H7 (cell line): ENCODE data around the gene C9orf72. TPM values are rescaled to one million over a fixed set of nuclear protein-coding genes. Genes with fewer than 3 reads are reported as not detected.
"Not testable (repeated sequence)": the region's sequence is repeated elsewhere in the genome, so short reads cannot be mapped to it uniquely, and the experiment has no call there.

Experiments
- DNase-seq: peaks from one replicate; pipeline ENCODE4 v3.0.0; 2012
- H3K27me3 ChIP-seq: 2 replicates; pipeline ENCODE4 v1.6.0; 2011; ENCODE audit warnings: mild to moderate bottlenecking, low read length; ENCODE audit not compliant: control insufficient read depth, insufficient read depth
- H3K36me3 ChIP-seq: replicated peaks from 2 replicates; pipeline ENCODE4 v1.5.1; 2011; ENCODE audit warnings: low read length; ENCODE audit not compliant: control insufficient read depth, insufficient read depth
- H3K4me3 ChIP-seq: 2 replicates; pipeline ENCODE4 v1.5.1; 2011; ENCODE audit warnings: low read depth, mild to moderate bottlenecking, control low read depth, low read length, moderate library complexity; ENCODE audit not compliant: insufficient read depth
- total RNA-seq: library from RNA; depleted of rRNA; stranded (reverse); fragments of >200 nt; shearing (Covaris generic); gene quantifications from 2 replicates; pipeline ENCODE4 v1.2.3, GENCODE V29; 2014

Gene C9orf72
- total RNA-seq, 1 experiment from 2014 or later = 16.5 TPM

- Histone ChIP-seq H3K4me3 (no peak within 1 kb of the TSS), H3K36me3 (no peaks in the 10 kb centered on the region), H3K27me3 (no peaks in the 10 kb centered on the region; the same call in 1 of the 2 replicates)
- no peak for DNase-seq
These were observed 49.0 kb downstream of the C9orf72 start, which contains the start of gene IFNK for GRCh38 chr9:27524236-27524635. TSS of gene IFNK (plus strand) at chr9:27524290. CDS start at chr9:27524337, 47 bp downstream.

- no peaks in the 10 kb centered on the region; the same call in 1 of the 2 replicates for H3K27me3 ChIP-seq
- H3K36me3 ChIP-seq = no peaks in the 10 kb centered on the region
- no peak for DNase-seq
- no peak overlapping the region for H3K4me3 ChIP-seq
These were observed 50.1 kb downstream of the C9orf72 start for GRCh38 chr9:27523141-27523540.

- Histone ChIP-seq H3K4me3 (no peak overlapping the region), H3K27me3 (no peaks in the 10 kb centered on the region), H3K36me3 (no peaks in the 10 kb centered on the region)
- DNase-seq = no peak
These were observed 52.3 kb downstream of the C9orf72 start for GRCh38 chr9:27520986-27521385.

DNA sequence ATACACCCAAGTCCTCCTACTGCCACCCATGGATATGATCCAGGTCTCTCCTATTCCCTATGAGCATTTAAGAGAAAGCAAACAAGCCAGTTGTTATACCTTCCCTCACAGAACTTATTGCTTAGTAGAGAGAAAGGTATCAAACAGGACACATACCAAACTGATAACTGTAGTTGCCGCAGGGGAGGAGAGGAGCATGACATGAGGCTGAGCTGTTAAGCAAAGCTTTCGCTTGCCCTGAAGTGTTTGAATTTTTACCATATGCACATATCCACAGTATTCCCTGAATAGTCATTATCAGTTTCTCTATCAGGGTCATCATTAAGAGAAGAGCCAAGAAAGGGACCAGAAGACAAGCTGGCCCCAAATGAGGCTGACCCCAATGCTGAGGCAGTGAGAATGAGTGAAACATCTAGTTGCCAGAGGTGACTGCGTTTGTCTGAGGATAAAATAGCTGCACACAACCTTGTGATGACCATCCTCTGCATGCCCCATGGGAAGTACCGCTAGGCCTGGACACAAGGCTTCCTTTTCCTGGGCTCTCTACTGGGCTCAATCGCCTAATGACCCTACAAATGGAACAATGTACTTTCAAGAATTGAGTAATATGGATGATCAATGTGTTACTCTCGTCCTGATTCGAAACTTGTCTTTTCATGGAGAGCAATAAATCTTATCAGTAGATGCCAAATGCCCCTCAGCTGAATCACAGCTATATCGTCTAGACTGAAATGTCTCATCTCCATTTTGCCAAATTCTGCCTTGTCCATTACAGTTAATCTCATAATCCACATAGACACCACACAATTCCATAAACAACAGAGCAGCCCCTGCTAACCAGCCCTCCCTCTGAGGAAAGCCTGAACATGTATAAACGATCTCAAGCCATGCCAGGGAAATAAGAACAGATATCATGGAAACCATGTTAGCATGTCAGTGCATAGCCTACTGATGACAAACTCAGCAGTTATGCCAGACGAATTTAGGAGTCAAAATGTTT, 53.5 kb downstream of the C9orf72 start:
- no peaks in the 10 kb centered on the region for H3K36me3 ChIP-seq
- H3K4me3 ChIP-seq = no peak overlapping the region
- no peak for DNase-seq
- H3K27me3 ChIP-seq = no peaks in the 10 kb centered on the region

DNA sequence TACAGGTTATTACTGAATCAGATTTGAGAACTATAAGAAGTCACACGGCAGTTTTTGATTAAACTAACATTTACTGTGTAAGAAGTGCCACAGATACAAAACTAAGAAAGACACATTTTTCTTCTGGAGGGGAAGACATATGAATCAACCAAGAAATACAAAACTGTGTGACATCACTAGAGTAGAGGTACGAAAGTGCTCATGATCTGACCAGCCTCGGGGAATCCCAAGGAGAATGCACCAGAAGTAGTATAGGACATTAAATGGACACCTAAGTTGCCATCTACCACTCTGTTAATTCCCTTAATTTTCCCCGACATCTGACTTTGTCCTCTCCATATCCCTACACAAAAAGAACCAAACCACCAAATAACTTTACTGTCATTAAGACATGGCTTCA, 54.5 kb downstream of the C9orf72 start:
- no peak for DNase-seq
- Histone ChIP-seq H3K4me3 (no peak overlapping the region), H3K27me3 (no peaks in the 10 kb centered on the region), H3K36me3 (no peaks in the 10 kb centered on the region)

GRCh38 chr9:27518006-27518405, 55.3 kb downstream of the C9orf72 start:
- Histone ChIP-seq H3K27me3 (no peaks in the 10 kb centered on the region), H3K36me3 (no peaks in the 10 kb centered on the region), H3K4me3 (no peak overlapping the region)
- DNase-seq = no peak

GRCh38 chr9:27514551-27514950, 58.7 kb downstream of the C9orf72 start:
- H3K27me3 ChIP-seq = no peaks in the 10 kb centered on the region
- no peaks in the 10 kb centered on the region for H3K36me3 ChIP-seq
- DNase-seq = no peak
- no peak overlapping the region for H3K4me3 ChIP-seq

GRCh38 chr9:27511771-27512170, 61.5 kb downstream of the C9orf72 start:
- Histone ChIP-seq H3K27me3 (no peaks in the 10 kb centered on the region), H3K36me3 (no peaks in the 10 kb centered on the region), H3K4me3 (no peak overlapping the region)
- no peak for DNase-seq

GRCh38 chr9:27510780-27511179, 62.5 kb downstream of the C9orf72 start:
- Histone ChIP-seq H3K4me3 (no peak overlapping the region), H3K36me3 (no peaks in the 10 kb centered on the region), H3K27me3 (no peaks in the 10 kb centered on the region)
- no peak for DNase-seq

DNA sequence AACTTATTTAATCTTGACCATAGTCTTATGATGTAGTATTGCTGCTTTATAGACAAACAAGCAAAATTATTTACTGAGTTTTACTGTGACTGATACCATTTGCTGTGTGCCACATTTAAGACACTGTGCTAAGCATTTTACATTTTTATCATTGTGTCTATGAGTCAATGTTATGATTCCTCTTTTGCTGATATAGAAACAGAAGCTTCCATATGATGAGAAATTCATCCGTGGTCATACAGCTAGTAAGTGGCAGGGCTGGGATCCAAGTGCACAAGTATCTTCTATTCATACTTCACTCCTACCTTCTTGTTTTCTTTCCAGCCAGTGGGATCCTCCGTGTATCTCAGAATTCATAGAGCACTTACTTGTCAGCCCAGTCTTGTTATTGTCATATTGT, 66.3 kb downstream of the C9orf72 start:
- Histone ChIP-seq H3K4me3 (no peak overlapping the region), H3K36me3 (peaks cover 2% of the 10 kb centered on the region), H3K27me3 (no peaks in the 10 kb centered on the region)
- no peak for DNase-seq

DNA sequence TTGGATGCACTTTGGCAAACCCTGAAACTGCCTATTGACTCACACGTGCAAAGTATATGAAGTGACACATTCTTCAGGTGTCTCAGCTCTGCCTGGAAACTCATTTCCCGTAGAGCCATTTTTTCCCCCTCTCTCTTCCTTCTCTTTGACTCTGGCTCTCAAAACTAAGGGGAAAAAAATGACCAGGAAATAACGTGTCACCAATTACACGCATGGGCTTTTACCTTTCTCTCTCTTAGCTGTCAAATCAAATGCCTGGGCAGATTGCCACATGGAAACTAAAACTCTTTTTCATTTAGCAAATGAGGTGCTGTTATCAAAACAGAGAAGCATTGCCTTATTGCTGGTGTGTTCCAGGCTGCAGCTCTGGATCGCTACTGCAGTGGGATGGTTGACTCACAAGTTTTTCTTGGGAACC, 67.5 kb downstream of the C9orf72 start:
- DNase-seq = no peak
- no peak overlapping the region for H3K4me3 ChIP-seq
- H3K36me3 ChIP-seq = peaks cover 2% of the 10 kb centered on the region
- H3K27me3 ChIP-seq = no peaks in the 10 kb centered on the region

GRCh38 chr9:27504259-27504658, 69.0 kb downstream of the C9orf72 start:
- H3K27me3 ChIP-seq = no peaks in the 10 kb centered on the region
- DNase-seq = no peak
- H3K4me3 ChIP-seq = no peak overlapping the region
- H3K36me3 ChIP-seq = peaks cover 2% of the 10 kb centered on the region

DNA sequence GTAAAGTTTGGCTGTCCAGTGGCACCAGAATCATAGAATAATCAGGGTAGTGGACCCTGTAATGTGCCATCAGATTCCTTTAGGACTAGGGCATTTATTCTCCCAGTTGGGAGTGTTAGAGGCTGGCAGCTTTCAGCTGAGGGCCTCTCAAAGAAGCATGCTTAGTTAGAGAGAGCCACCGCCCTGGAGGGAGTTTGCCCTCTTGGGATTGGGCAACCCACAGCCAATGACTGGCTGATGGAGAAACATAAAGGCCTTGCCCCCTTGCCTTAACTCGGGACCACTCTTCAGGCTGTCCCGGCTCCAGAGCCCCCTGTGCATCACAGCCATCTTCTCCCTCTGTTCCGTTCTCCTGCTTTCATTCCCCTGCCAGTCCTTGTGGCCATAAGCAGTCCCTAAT, 69.7 kb downstream of the C9orf72 start:
- Histone ChIP-seq H3K36me3 (peaks cover 2% of the 10 kb centered on the region), H3K4me3 (no peak overlapping the region), H3K27me3 (no peaks in the 10 kb centered on the region)
- DNase-seq = no peak

DNA sequence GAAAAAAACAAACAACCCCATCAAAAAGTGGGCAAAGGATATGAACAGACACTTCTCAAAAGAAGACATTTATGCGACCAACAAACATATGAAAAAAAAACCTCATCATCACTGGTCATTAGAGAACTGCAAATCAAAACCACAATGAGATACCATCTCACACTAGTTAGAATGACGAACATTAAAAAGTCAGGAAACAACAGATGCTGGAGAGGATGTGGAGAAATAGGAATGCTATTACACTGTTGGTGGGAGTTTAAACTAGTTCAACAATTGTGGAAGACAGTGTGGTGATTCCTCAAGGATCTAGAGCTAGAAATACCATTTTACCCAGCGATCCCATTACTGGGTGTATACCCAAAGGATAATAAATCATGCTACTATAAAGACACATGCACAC, 72.4 kb downstream of the C9orf72 start:
- H3K27me3 ChIP-seq, H3K4me3 ChIP-seq, H3K36me3 ChIP-seq, DNase-seq: not testable (repeated sequence)

- no peaks in the 10 kb centered on the region for H3K27me3 ChIP-seq
- no peak for DNase-seq
- no peak overlapping the region for H3K4me3 ChIP-seq
- no peaks in the 10 kb centered on the region for H3K36me3 ChIP-seq
These were observed 73.8 kb downstream of the C9orf72 start for GRCh38 chr9:27499451-27499850.
